ENCODE results near the gene SRRD. TPM values are rescaled to one million over a fixed set of nuclear protein-coding genes. Genes with fewer than 3 reads are reported as not detected.

SRRD gene
- total RNA-seq, 1 experiment from 2014 or later: 9.5 TPM

- H2AFZ ChIP-seq: no peak overlapping the region
- ChIA-PET POLR2A (ENCODE audit: unreplicated experiment) (no interaction called here), CTCF (no interaction called here)
- intact Hi-C loops (cut with micrococcal nuclease; ENCODE audit: unreplicated experiment): no loop called here
- peaks cover 6% of the 10 kb centered on the region for H4K20me1 ChIP-seq (ENCODE audit: insufficient read depth)
- H3K4me1 ChIP-seq (replicated peaks; ENCODE audit: insufficient read depth): no peaks in the 10 kb centered on the region
- H3K27me3 ChIP-seq (ENCODE audit: insufficient read depth, low read depth): no peaks in the 10 kb centered on the region
- peaks cover 19% of the 10 kb centered on the region for H3K36me3 ChIP-seq (ENCODE audit: low read depth)
- H3K4me3 ChIP-seq: no peak overlapping the region
- DNase-seq: no peak
- TF ChIP-seq, protein P1, sequence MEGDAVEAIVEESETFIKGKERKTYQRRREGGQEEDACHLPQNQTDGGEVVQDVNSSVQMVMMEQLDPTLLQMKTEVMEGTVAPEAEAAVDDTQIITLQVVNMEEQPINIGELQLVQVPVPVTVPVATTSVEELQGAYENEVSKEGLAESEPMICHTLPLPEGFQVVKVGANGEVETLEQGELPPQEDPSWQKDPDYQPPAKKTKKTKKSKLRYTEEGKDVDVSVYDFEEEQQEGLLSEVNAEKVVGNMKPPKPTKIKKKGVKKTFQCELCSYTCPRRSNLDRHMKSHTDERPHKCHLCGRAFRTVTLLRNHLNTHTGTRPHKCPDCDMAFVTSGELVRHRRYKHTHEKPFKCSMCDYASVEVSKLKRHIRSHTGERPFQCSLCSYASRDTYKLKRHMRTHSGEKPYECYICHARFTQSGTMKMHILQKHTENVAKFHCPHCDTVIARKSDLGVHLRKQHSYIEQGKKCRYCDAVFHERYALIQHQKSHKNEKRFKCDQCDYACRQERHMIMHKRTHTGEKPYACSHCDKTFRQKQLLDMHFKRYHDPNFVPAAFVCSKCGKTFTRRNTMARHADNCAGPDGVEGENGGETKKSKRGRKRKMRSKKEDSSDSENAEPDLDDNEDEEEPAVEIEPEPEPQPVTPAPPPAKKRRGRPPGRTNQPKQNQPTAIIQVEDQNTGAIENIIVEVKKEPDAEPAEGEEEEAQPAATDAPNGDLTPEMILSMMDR (conservative IDR thresholded peaks at IDR 0.05): no peak
- TF ChIP-seq EZH2 (IDR thresholded peaks at IDR 0.05; ENCODE audit: low read depth): no peak
- H3K4me2 ChIP-seq: no peak overlapping the region
- BruUV-seq (replicated peaks): no TSS peak
- H3F3A ChIP-seq (ENCODE audit: insufficient read depth, low read depth): no peaks in the 10 kb centered on the region
- no peaks in the 10 kb centered on the region for H3K9me2 ChIP-seq (ENCODE audit: insufficient read depth)
- H3K27ac ChIP-seq: no peak overlapping the region
- H3K9me3 ChIP-seq (ENCODE audit: insufficient read depth, low read depth): no peaks in the 10 kb centered on the region
- no peaks in the 10 kb centered on the region for H3K79me2 ChIP-seq (ENCODE audit: low read depth)
Measured at GRCh38 chr22:26466196-26466595, 17.5 kb upstream of the SRRD start.

DNA sequence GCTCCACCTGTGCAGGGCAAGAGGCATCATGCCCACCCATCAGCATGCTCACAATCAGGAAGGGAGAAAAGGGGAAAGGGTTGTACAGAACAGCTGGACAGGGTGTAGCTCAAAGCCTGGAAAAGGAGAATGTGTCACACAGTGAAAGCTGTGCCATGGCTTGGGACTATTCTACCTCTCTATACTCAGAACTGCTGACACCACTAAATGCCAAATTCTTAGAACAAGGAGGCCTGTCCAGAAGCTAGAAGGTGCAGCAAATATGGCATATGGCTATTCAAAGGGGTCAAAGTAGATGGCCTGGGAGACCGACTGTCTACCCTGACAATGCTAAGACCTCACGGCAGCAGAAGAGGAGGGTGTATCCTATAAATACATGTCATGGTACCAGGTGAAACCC, 12.9 kb upstream of the SRRD start:
- Histone ChIP-seq H4K20me1 (ENCODE audit: insufficient read depth) (no peaks in the 10 kb centered on the region), H3F3A (ENCODE audit: insufficient read depth, low read depth) (no peaks in the 10 kb centered on the region), H3K27ac (no peak overlapping the region), H3K27me3 (ENCODE audit: insufficient read depth, low read depth) (no peaks in the 10 kb centered on the region), H3K4me3 (no peak overlapping the region), H3K79me2 (ENCODE audit: low read depth) (no peaks in the 10 kb centered on the region), H3K9me2 (ENCODE audit: insufficient read depth) (no peaks in the 10 kb centered on the region), H3K4me2 (no peak overlapping the region), H3K36me3 (ENCODE audit: low read depth) (peaks cover 21% of the 10 kb centered on the region), H3K4me1 (replicated peaks; ENCODE audit: insufficient read depth) (no peaks in the 10 kb centered on the region), H3K9me3 (ENCODE audit: insufficient read depth, low read depth) (no peaks in the 10 kb centered on the region), H2AFZ (no peak overlapping the region)
- intact Hi-C loops (cut with micrococcal nuclease; ENCODE audit: unreplicated experiment): no loop called here
- no peak for DNase-seq
- no TSS peak for BruUV-seq (replicated peaks)
- no peak for TF ChIP-seq EZH2 (IDR thresholded peaks at IDR 0.05; ENCODE audit: low read depth)
- TF ChIP-seq, protein P1 (conservative IDR thresholded peaks at IDR 0.05): no peak
- POLR2A ChIA-PET (ENCODE audit: unreplicated experiment): no interaction called here
- CTCF ChIA-PET: no interaction called here

DNA sequence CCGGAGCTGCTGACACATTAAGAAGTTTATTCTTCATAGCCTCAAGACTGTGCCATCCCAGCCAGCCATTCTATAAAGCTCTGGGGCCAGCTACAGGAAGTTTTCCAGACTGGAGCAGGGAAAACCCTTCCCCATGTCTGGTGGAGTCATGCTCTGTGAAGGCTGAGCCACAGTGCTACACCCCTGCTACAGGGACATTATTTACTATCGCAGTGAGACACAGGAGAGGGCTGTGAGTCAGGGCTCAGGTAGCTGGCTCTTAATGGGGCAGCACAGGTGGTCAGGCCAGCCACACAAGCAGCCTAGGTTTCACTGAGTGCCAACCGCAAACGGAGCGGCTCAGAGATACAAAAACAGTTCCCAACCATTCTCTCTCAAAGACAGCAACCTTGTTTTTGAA, 12.2 kb upstream of the SRRD start:
- ChIA-PET POLR2A (ENCODE audit: unreplicated experiment) (no interaction called here), CTCF (no interaction called here)
- no TSS peak for BruUV-seq (replicated peaks)
- no peaks in the 10 kb centered on the region for H3K79me2 ChIP-seq (ENCODE audit: low read depth)
- no peaks in the 10 kb centered on the region for H3K27me3 ChIP-seq (ENCODE audit: insufficient read depth, low read depth)
- peak in 1 of 2 experiments; percentile 38 for DNase-seq
- no peaks in the 10 kb centered on the region for H3F3A ChIP-seq (ENCODE audit: insufficient read depth, low read depth)
- H3K4me3 ChIP-seq: no peak overlapping the region
- no peak overlapping the region for H3K4me2 ChIP-seq
- no peak for TF ChIP-seq EZH2 (IDR thresholded peaks at IDR 0.05; ENCODE audit: low read depth)
- TF ChIP-seq, protein P1 (conservative IDR thresholded peaks at IDR 0.05): no peak
- H3K4me1 ChIP-seq (replicated peaks; ENCODE audit: insufficient read depth): no peaks in the 10 kb centered on the region
- no peaks in the 10 kb centered on the region for H3K9me2 ChIP-seq (ENCODE audit: insufficient read depth)
- no peak overlapping the region for H3K27ac ChIP-seq
- intact Hi-C loops (cut with micrococcal nuclease; ENCODE audit: unreplicated experiment): no loop called here
- no peaks in the 10 kb centered on the region for H4K20me1 ChIP-seq (ENCODE audit: insufficient read depth)
- peaks cover 21% of the 10 kb centered on the region for H3K36me3 ChIP-seq (ENCODE audit: low read depth)
- no peaks in the 10 kb centered on the region for H3K9me3 ChIP-seq (ENCODE audit: insufficient read depth, low read depth)
- H2AFZ ChIP-seq: no peak overlapping the region
